ENCODE measurements around the gene ALS2. TPM values are rescaled to one million over a fixed set of nuclear protein-coding genes. Genes with fewer than 3 reads are reported as not detected.

The ALS2 gene
- total RNA-seq, 2 experiments from 2014 or later: 8.3 to 11.3 TPM

DNA sequence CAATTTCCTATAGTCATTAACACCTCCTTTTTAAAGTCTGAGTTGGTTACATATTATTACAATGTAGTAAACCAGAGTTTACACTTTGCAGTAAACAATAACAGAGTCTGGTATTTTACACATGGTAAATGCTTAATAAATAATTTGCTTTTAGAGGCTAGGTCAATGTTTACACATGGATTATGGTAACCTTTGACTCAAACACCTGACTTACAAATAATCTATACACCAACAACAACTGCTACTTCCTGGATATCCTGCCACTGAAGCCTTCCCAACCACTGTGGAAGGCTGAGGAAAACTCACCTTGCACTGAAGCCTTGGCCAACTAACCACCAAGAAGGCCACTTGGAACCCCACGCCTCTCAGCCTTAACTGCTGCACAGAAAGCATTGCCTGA is 5.4 kb downstream of the ALS2 start:
- CTCF ChIA-PET (ENCODE audit: unreplicated experiment): no interaction called here
- Histone ChIP-seq H3K9me2 (ENCODE audit: insufficient read depth, low read length) (no peaks in the 10 kb centered on the region), H3K36me3 (ENCODE audit: insufficient read depth, low read length) (no peaks in the 10 kb centered on the region), H3K79me2 (ENCODE audit: insufficient read depth, low read depth, low read length) (peaks cover 14% of the 10 kb centered on the region), H2AFZ (ENCODE audit: low read length) (no peak overlapping the region), H3K4me3 (ENCODE audit: low read depth, low read length, poor library complexity, severe bottlenecking) (no peak overlapping the region), H3K27ac (ENCODE audit: low read depth, low read length, poor library complexity, severe bottlenecking) (no peak overlapping the region), H3K4me2 (ENCODE audit: low read length) (no peak overlapping the region), H4K20me1 (ENCODE audit: insufficient read depth, low read length) (no peaks in the 10 kb centered on the region), H3K4me1 (ENCODE audit: insufficient read depth, low read length, poor library complexity, severe bottlenecking) (peaks cover 16% of the 10 kb centered on the region), H3K9me3 (ENCODE audit: low read length) (no peaks in the 10 kb centered on the region)
- TF ChIP-seq EZH2phosphoT487 (IDR thresholded peaks at IDR 0.05; ENCODE audit: borderline replicate concordance, low read depth, low read length): no peak
- TF ChIP-seq, protein P1, sequence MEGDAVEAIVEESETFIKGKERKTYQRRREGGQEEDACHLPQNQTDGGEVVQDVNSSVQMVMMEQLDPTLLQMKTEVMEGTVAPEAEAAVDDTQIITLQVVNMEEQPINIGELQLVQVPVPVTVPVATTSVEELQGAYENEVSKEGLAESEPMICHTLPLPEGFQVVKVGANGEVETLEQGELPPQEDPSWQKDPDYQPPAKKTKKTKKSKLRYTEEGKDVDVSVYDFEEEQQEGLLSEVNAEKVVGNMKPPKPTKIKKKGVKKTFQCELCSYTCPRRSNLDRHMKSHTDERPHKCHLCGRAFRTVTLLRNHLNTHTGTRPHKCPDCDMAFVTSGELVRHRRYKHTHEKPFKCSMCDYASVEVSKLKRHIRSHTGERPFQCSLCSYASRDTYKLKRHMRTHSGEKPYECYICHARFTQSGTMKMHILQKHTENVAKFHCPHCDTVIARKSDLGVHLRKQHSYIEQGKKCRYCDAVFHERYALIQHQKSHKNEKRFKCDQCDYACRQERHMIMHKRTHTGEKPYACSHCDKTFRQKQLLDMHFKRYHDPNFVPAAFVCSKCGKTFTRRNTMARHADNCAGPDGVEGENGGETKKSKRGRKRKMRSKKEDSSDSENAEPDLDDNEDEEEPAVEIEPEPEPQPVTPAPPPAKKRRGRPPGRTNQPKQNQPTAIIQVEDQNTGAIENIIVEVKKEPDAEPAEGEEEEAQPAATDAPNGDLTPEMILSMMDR (conservative IDR thresholded peaks at IDR 0.05; ENCODE audit: low read length): no peak
- no TSS peak for BruUV-seq (replicated peaks)
- POLR2A ChIA-PET: interaction anchor here (1.1 kb wide), 1 partner anchor 11 kb away, joined by 4 read pairs; no protein-coding TSS in a partner anchor
- intact Hi-C loops (cut with micrococcal nuclease; ENCODE audit: unreplicated experiment): no loop called here
- DNase-seq (ENCODE audit: low spot score): no peak

GRCh38 chr2:201774546-201774945 is 6.2 kb downstream of the ALS2 start:
- H3K4me2 ChIP-seq (ENCODE audit: low read length): no peak overlapping the region
- no peak overlapping the region for H3K27ac ChIP-seq (ENCODE audit: low read depth, low read length, poor library complexity, severe bottlenecking)
- peaks cover 9% of the 10 kb centered on the region for H3K4me1 ChIP-seq (ENCODE audit: insufficient read depth, low read length, poor library complexity, severe bottlenecking)
- TF ChIP-seq EZH2phosphoT487 (IDR thresholded peaks at IDR 0.05; ENCODE audit: borderline replicate concordance, low read depth, low read length): no peak
- TF ChIP-seq, protein P1 (conservative IDR thresholded peaks at IDR 0.05; ENCODE audit: low read length): no peak
- POLR2A ChIA-PET: no interaction called here
- DNase-seq (ENCODE audit: low spot score): no peak
- no peak overlapping the region for H3K4me3 ChIP-seq (ENCODE audit: low read depth, low read length, poor library complexity, severe bottlenecking)
- H4K20me1 ChIP-seq (ENCODE audit: insufficient read depth, low read length): no peaks in the 10 kb centered on the region
- intact Hi-C loops (cut with micrococcal nuclease; ENCODE audit: unreplicated experiment): no loop called here
- H3K36me3 ChIP-seq (ENCODE audit: insufficient read depth, low read length): no peaks in the 10 kb centered on the region
- no peaks in the 10 kb centered on the region for H3K9me3 ChIP-seq (ENCODE audit: low read length)
- CTCF ChIA-PET (ENCODE audit: unreplicated experiment): no interaction called here
- no TSS peak for BruUV-seq (replicated peaks)
- peaks cover 7% of the 10 kb centered on the region; the same call in 1 of the 2 replicates for H3K79me2 ChIP-seq (ENCODE audit: insufficient read depth, low read depth, low read length)
- no peaks in the 10 kb centered on the region for H3K9me2 ChIP-seq (ENCODE audit: insufficient read depth, low read length)
- no peak overlapping the region for H2AFZ ChIP-seq (ENCODE audit: low read length)

DNA sequence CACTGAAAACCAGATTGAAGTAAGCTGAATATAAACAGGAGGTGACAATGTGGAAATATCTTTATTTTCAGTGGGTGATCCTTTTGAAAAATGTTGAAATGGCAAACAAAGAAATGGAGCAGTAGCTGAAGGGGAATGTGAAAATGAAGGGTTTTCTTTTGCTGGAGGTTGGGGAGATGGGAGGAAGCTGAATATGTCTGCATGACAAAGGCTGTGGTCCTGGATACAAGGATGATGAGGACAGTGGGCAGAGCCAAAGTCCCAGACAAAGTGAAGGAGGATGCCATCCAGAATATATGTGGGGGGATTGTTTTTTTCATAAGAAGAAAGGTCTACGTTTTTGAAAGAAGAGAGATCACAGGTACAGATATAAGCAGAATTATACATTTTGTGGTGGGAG is 6.7 kb downstream of the ALS2 start:
- H3K4me1 ChIP-seq (ENCODE audit: insufficient read depth, low read length, poor library complexity, severe bottlenecking): peaks cover 3% of the 10 kb centered on the region
- CTCF ChIA-PET (ENCODE audit: unreplicated experiment): no interaction called here
- no peaks in the 10 kb centered on the region for H4K20me1 ChIP-seq (ENCODE audit: insufficient read depth, low read length)
- no peak overlapping the region for H2AFZ ChIP-seq (ENCODE audit: low read length)
- TF ChIP-seq EZH2phosphoT487 (IDR thresholded peaks at IDR 0.05; ENCODE audit: borderline replicate concordance, low read depth, low read length): no peak
- TF ChIP-seq, protein P1 (conservative IDR thresholded peaks at IDR 0.05; ENCODE audit: low read length): no peak
- no peak overlapping the region for H3K27ac ChIP-seq (ENCODE audit: low read depth, low read length, poor library complexity, severe bottlenecking)
- POLR2A ChIA-PET: no interaction called here
- H3K9me2 ChIP-seq (ENCODE audit: insufficient read depth, low read length): no peaks in the 10 kb centered on the region
- H3K9me3 ChIP-seq (ENCODE audit: low read length): no peaks in the 10 kb centered on the region
- no peak overlapping the region for H3K4me2 ChIP-seq (ENCODE audit: low read length)
- intact Hi-C loops (cut with micrococcal nuclease; ENCODE audit: unreplicated experiment): no loop called here
- no peak overlapping the region for H3K4me3 ChIP-seq (ENCODE audit: low read depth, low read length, poor library complexity, severe bottlenecking)
- DNase-seq (ENCODE audit: low spot score): no peak
- H3K79me2 ChIP-seq (ENCODE audit: insufficient read depth, low read depth, low read length): peaks cover 2% of the 10 kb centered on the region; the same call in 1 of the 2 replicates
- H3K36me3 ChIP-seq (ENCODE audit: insufficient read depth, low read length): no peaks in the 10 kb centered on the region
- BruUV-seq (replicated peaks): no TSS peak
